HepG2 (cell line): ENCODE data around the gene HDAC4. TPM values are rescaled to one million over a fixed set of nuclear protein-coding genes. Genes with fewer than 3 reads are reported as not detected.

ENCODE experiments used
- CEBPB ChIP-seq: IDR thresholded peaks from 2 replicates; pipeline ENCODE4 v1.6.1; 2011; ENCODE audit warnings: low read depth, low read length, improper control_type of control experiment, borderline replicate concordance
- CTCF ChIP-seq: sonication (generic); formaldehyde crosslinking; IDR thresholded peaks from 2 replicates; pipeline ENCODE4 v1.5.0; 2020; ENCODE audit warnings: mild to moderate bottlenecking, missing genetic modification reagents, moderate library complexity
- HNRNPLL ChIP-seq: fragments of 200-400 bp; formaldehyde crosslinking; IDR thresholded peaks from 2 replicates; pipeline ENCODE4 v1.6.1; 2017; ENCODE audit warnings: mild to moderate bottlenecking, low read depth, low read length; ENCODE audit not compliant: poor library complexity, severe bottlenecking
- IRF1 ChIP-seq: sonication (generic); formaldehyde crosslinking; IDR thresholded peaks from 2 replicates; pipeline ENCODE4 v1.4.0; 2020; ENCODE audit warnings: low read depth, mild to moderate bottlenecking, missing genetic modification reagents
- JUNB ChIP-seq: sonication (generic); formaldehyde crosslinking; IDR thresholded peaks from 2 replicates; pipeline ENCODE4 v1.8.0; 2022; ENCODE audit warnings: missing genetic modification reagents, mild to moderate bottlenecking, borderline replicate concordance
- KDM5A ChIP-seq: fragments of 200-600 bp; sonication (generic); IDR thresholded peaks from 2 replicates; pipeline ENCODE4 v1.7.0; 2018; ENCODE audit warnings: antibody characterized with exemption, mild to moderate bottlenecking, low read length, borderline replicate concordance
- MIER3 ChIP-seq: IDR thresholded peaks from 2 replicates; pipeline ENCODE4 v1.6.1; 2016; ENCODE audit warnings: missing compliant biosample characterization, borderline replicate concordance
- NPAS2 ChIP-seq: sonication (generic); formaldehyde crosslinking; IDR thresholded peaks from 2 replicates; pipeline ENCODE4 v1.8.0; 2022; ENCODE audit warnings: mild to moderate bottlenecking, missing genetic modification reagents, borderline replicate concordance
- NR0B2 ChIP-seq: sonication (generic); formaldehyde crosslinking; IDR thresholded peaks from 2 replicates; pipeline ENCODE4 v1.4.0; 2020; ENCODE audit warnings: mild to moderate bottlenecking, missing genetic modification reagents
- PHF21A ChIP-seq: sonication (generic); formaldehyde crosslinking; IDR thresholded peaks from 2 replicates; pipeline ENCODE4 v1.5.0; 2020; ENCODE audit warnings: mild to moderate bottlenecking, missing genetic modification reagents
- PRMT3 ChIP-seq: sonication (generic); formaldehyde crosslinking; IDR thresholded peaks from 2 replicates; pipeline ENCODE4 v1.8.1; 2022; ENCODE audit warnings: low read depth, mild to moderate bottlenecking, moderate library complexity, missing genetic modification reagents, borderline replicate concordance
- ZBTB21 ChIP-seq: sonication (generic); formaldehyde crosslinking; IDR thresholded peaks from 2 replicates; pipeline ENCODE4 v1.4.0; 2020; ENCODE audit warnings: missing genetic modification reagents
- ZNF180 ChIP-seq: sonication (generic); formaldehyde crosslinking; IDR thresholded peaks from 2 replicates; pipeline ENCODE4 v1.4.0; 2020; ENCODE audit warnings: low read depth, missing genetic modification reagents, borderline replicate concordance
- ZNF30 ChIP-seq: sonication (generic); formaldehyde crosslinking; IDR thresholded peaks from 2 replicates; pipeline ENCODE4 v1.5.0; 2020; ENCODE audit warnings: mild to moderate bottlenecking, missing genetic modification reagents
- ZNF329 ChIP-seq: sonication (generic); formaldehyde crosslinking; IDR thresholded peaks from 2 replicates; pipeline ENCODE4 v1.9.0; 2021; ENCODE audit warnings: low read depth, mild to moderate bottlenecking, missing genetic modification reagents
- ZNF337 ChIP-seq: sonication (generic); formaldehyde crosslinking; IDR thresholded peaks from 2 replicates; pipeline ENCODE4 v1.5.1; 2020; ENCODE audit warnings: missing genetic modification reagents, low read depth, mild to moderate bottlenecking, borderline replicate concordance
- ZNF383 ChIP-seq: sonication (generic); formaldehyde crosslinking; IDR thresholded peaks from 2 replicates; pipeline ENCODE4 v1.4.0; 2020; ENCODE audit warnings: missing genetic modification reagents, mild to moderate bottlenecking, borderline replicate concordance
- ZNF414 ChIP-seq: sonication (generic); formaldehyde crosslinking; IDR thresholded peaks from 2 replicates; pipeline ENCODE4 v1.5.0; 2020; ENCODE audit warnings: missing genetic modification reagents
- ZNF432 ChIP-seq: sonication (generic); formaldehyde crosslinking; IDR thresholded peaks from 2 replicates; pipeline ENCODE4 v1.5.0; 2020; ENCODE audit warnings: missing genetic modification reagents, mild to moderate bottlenecking, borderline replicate concordance
- ZNF441 ChIP-seq: sonication (generic); formaldehyde crosslinking; IDR thresholded peaks from 2 replicates; pipeline ENCODE4 v1.7.0; 2021; ENCODE audit warnings: missing genetic modification reagents, borderline replicate concordance
- ZNF644 ChIP-seq: IDR thresholded peaks from 2 replicates; pipeline ENCODE4 v1.6.1; 2016; ENCODE audit warnings: low read depth
- ZNF678 ChIP-seq: sonication (generic); formaldehyde crosslinking; IDR thresholded peaks from 2 replicates; pipeline ENCODE4 v1.4.0; 2020; ENCODE audit warnings: mild to moderate bottlenecking, missing genetic modification reagents
- ZNF770 ChIP-seq: sonication (generic); formaldehyde crosslinking; IDR thresholded peaks from 2 replicates; pipeline ENCODE4 v1.5.0; 2020; ENCODE audit warnings: mild to moderate bottlenecking, missing genetic modification reagents
- ZNF792 ChIP-seq: IDR thresholded peaks from 2 replicates; pipeline ENCODE4 v1.6.1; 2016
- polyA plus RNA-seq, 8 experiments: library from polyadenylated mRNA; depleted of rRNA in 3 of 8; stranded (reverse) in 7 of 8; unstranded in 1 of 8; fragments of >200 nt; fragmentation: Illumina TruSeq in 4 of 8; extraction: Trizol in 4 of 8; gene quantifications; 2 replicates each; pipeline versions ENCODE4 v1.2.1 to v1.2.3, GENCODE V29; 2011 to 2016; ENCODE audit warnings: low read depth in 4 of 8, missing spikeins in 1 of 8, mixed read lengths in 1 of 8; ENCODE audit not compliant: insufficient read depth in 1 of 8
- total RNA-seq, 5 experiments: library from RNA; depleted of rRNA; stranded (reverse); fragments of >200 nt; fragmentation: Illumina TruSeq; extraction: Trizol; gene quantifications; 2 replicates each; pipeline ENCODE4 v1.2.3, GENCODE V29; 2016; ENCODE audit warnings: low read depth in 1 of 5

The HDAC4 gene
- total and polyA plus RNA-seq, 2 of the 13 experiments (the other 11 are each of a cell fraction or from before 2014, with no cell fraction given) = 10.1 to 11.5 TPM

- no peak for TF ChIP-seq NR0B2 (CRISPR knock-in tag)
- no peak for TF ChIP-seq PRMT3 (CRISPR knock-in tag)
- TF ChIP-seq CEBPB = no peak
- no peak for TF ChIP-seq JUNB
- TF ChIP-seq HNRNPLL = no peak
- TF ChIP-seq ZNF644 (CRISPR knock-in tag) = no peak
- TF ChIP-seq ZBTB21 (CRISPR knock-in tag) = 0 out of 2 replicates have a peak, but pooled peaks have one; percentile 8
- no peak for TF ChIP-seq ZNF770 (CRISPR knock-in tag)
- no peak for TF ChIP-seq CTCF
- TF ChIP-seq ZNF180 = no peak
- no peak for TF ChIP-seq ZNF432 (CRISPR knock-in tag)
- TF ChIP-seq IRF1 (CRISPR knock-in tag) = no peak
- TF ChIP-seq ZNF337 (CRISPR knock-in tag) = no peak
- no peak for TF ChIP-seq KDM5A
- TF ChIP-seq ZNF678 (CRISPR knock-in tag) = 0 out of 2 replicates have a peak, but pooled peaks have one; percentile 55
- no peak for TF ChIP-seq ZNF383 (CRISPR knock-in tag)
- no peak for TF ChIP-seq MIER3 (CRISPR knock-in tag)
- no peak for TF ChIP-seq ZNF329 (CRISPR knock-in tag)
- no peak for TF ChIP-seq PHF21A (CRISPR knock-in tag)
- TF ChIP-seq ZNF30 (CRISPR knock-in tag) = no peak
- no peak for TF ChIP-seq ZNF441
- no peak for TF ChIP-seq ZNF414 (CRISPR knock-in tag)
- TF ChIP-seq ZNF792 (CRISPR knock-in tag) = no peak
- TF ChIP-seq NPAS2 (CRISPR knock-in tag) = no peak
These were observed 103.4 kb downstream of the HDAC4 start (continued) for GRCh38 chr2:239297142-239298004.
